ENCODE measurements around the gene LMNTD1.

- TF ChIP-seq CTCF (IDR thresholded peaks at IDR 0.05; ENCODE audit: insufficient read depth, low read length, poor library complexity, severe bottlenecking) (no peak), EZH2phosphoT487 (conservative IDR thresholded peaks at IDR 0.05; ENCODE audit: low read length) (no peak)
These were observed 104.1 kb downstream of the LMNTD1 start for GRCh38 chr12:25449007-25449406.
